ENCODE measurements around the gene C3orf80.
"Not testable (repeated sequence)": the region's sequence is repeated elsewhere in the genome, so short reads cannot be mapped to it uniquely, and the experiment has no call there.

Gene C3orf80

GRCh38 chr3:160199108-160199507 lies 26.1 kb upstream of the C3orf80 start:
- no peak overlapping the region for H3K27ac ChIP-seq
- TF ChIP-seq, protein P1, sequence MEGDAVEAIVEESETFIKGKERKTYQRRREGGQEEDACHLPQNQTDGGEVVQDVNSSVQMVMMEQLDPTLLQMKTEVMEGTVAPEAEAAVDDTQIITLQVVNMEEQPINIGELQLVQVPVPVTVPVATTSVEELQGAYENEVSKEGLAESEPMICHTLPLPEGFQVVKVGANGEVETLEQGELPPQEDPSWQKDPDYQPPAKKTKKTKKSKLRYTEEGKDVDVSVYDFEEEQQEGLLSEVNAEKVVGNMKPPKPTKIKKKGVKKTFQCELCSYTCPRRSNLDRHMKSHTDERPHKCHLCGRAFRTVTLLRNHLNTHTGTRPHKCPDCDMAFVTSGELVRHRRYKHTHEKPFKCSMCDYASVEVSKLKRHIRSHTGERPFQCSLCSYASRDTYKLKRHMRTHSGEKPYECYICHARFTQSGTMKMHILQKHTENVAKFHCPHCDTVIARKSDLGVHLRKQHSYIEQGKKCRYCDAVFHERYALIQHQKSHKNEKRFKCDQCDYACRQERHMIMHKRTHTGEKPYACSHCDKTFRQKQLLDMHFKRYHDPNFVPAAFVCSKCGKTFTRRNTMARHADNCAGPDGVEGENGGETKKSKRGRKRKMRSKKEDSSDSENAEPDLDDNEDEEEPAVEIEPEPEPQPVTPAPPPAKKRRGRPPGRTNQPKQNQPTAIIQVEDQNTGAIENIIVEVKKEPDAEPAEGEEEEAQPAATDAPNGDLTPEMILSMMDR (conservative IDR thresholded peaks at IDR 0.05) = no peak

DNA sequence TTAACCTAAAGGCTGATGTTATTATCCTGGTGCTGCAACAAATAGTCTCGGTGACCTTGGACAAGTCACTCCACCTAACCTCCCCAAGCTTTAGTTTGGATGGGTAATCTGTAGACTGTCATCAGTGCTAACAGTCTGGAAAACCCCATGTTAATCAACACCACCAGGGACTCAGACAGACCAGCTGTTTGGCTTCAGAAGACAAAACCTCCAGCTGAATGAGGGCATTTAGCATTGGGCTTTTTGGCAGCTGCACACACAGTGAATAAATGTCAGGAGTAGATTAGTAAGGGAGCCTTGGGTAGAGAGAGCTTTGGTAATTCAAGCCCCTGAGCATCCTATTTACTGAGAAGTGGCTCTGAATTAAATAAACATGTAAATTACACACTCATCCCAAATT lies 24.9 kb upstream of the C3orf80 start:
- no peak overlapping the region for H3K27ac ChIP-seq
- TF ChIP-seq, protein P1 (conservative IDR thresholded peaks at IDR 0.05) = no peak

DNA sequence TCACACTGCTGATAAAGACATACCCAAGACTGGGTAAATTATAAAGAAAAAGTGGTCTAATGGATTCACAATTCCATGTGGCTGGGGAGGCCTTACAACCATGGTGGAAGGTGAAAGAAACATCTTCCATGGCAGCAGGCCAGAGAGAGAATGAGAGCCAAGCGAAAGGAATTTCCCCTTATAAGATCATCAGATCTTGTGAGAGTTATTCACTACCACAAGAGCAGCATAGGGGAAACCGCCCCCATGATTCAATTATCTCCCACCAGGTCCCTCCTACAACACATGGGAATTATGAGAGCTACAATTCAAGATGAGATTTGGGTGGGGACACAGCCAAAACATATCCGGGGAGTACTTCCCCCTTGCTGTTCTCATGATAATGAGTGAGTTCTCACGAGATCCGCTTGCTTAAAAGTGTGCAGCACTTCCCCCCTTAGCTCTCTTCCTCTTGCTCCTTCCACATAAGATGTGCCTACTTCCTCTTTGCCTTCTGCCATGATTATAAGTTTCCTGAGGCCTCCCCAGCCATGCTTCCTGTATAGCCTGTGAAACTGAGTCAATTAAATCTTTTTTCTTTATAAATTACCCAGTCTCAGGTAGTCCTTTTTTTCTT lies 20.7 kb upstream of the C3orf80 start:
- not testable (repeated sequence) for H3K27ac ChIP-seq

DNA sequence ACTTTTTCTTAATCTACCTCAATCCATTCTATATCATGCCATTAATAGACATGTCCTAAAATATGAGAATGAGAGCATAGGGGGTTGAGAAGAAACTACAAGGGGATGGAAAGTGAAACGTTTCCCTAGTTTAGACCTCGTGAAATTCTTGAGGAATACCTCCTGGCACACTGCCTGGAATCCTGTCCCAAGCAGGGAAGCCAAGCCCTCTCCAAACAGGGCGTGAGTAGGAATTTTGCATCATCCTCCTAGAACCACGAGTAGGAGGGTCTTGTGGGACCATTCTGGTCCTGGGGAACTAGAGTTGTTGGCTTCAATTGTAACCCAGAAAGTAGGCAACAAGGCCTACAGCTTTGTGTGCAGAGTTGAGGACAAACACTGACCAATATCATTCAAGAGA lies 19.6 kb upstream of the C3orf80 start:
- H3K27ac ChIP-seq = no peak overlapping the region
- TF ChIP-seq, protein P1 (conservative IDR thresholded peaks at IDR 0.05) = no peak

GRCh38 chr3:160210341-160210740 lies 14.9 kb upstream of the C3orf80 start:
- no peak overlapping the region for H3K27ac ChIP-seq
- TF ChIP-seq, protein P1 (conservative IDR thresholded peaks at IDR 0.05) = no peak

DNA sequence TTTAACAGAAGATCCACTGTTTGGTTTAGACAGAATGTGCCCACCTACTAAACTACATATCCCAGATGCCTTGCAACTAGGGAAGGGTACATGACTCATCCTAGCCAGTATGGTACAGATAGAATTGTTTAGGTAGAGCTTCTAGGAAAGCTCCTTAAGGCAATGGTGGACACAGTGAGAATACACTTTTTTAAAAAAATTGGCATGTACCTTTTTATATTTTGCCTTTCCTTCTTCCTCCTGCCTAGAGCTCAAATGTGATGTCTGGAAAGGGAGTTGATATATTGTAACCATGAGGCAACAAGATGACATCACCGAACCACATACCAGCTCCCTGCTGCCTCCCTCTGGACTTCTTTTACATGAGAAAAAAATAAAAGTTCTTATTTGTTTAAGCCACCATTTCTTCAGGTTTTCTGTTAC lies 14.4 kb upstream of the C3orf80 start:
- TF ChIP-seq, protein P1 (conservative IDR thresholded peaks at IDR 0.05) = no peak
- no peak overlapping the region for H3K27ac ChIP-seq

DNA sequence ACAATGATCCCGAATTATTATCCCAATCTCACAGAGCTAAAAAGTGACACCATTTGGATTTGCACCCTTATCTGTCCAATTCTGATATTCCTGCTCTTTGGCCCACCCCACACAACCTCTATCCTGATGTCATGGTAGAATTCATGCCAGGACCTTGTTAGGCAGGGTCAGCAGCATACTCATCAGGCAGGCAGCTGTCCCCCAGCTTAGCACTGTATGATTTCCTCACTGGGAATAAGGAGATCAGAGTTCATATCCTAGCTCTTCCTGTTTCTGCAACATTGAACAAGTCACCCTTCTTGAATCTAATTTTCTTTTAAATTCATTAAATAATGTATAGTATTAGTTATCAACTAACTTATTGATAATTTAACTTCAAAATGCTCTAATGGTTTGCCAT lies 12.0 kb upstream of the C3orf80 start:
- no peak overlapping the region for H3K27ac ChIP-seq
- TF ChIP-seq, protein P1 (conservative IDR thresholded peaks at IDR 0.05) = no peak

DNA sequence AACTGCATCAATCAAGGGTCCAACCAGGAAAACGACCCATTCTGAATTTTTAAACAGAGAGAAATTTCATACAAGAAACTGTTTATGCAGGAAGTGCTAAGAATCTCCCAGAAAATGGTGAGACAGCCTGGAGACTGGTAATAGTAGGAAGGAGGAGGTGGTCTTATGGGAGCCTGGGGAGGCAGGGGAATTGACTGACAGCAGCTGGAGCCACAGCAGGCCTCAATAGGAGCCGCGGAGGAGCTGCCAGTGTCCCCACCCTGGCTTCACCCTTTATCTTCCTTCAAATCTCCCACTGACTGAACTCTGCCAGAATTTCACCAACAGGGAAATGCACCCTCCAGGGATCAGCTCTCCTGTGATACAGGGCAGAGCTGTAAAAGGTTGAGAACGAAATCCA lies 7.5 kb upstream of the C3orf80 start:
- TF ChIP-seq, protein P1 (conservative IDR thresholded peaks at IDR 0.05) = no peak
- no peak overlapping the region for H3K27ac ChIP-seq
